ENCODE results near the gene QSOX2. TPM values are rescaled to one million over a fixed set of nuclear protein-coding genes. Genes with fewer than 3 reads are reported as not detected.
"Not testable (repeated sequence)": the region's sequence is repeated elsewhere in the genome, so short reads cannot be mapped to it uniquely, and the experiment has no call there.

QSOX2 gene
- total RNA-seq, 4 donors from 2014 or later = 2.9 to 7.1 (median 5.5) TPM

- intact Hi-C loops (cut with DNase I) = loop anchor here (10.0 kb wide), 1 partner anchor 467 kb away; no protein-coding TSS in a partner anchor
- H3K36me3 ChIP-seq = peaks cover 8 to 35% (median 9%) of the 10 kb centered on the region in 3 donors
- no peaks in the 10 kb centered on the region for H3K9me3 ChIP-seq
- no peak overlapping the region for H3K27ac ChIP-seq
- peaks cover 0 to 16% (median 3%) of the 10 kb centered on the region in 3 donors for H3K4me1 ChIP-seq
- 61 to 67% methylated on average over 9 to 17 of the region's 32 CpGs for whole genome bisulfite sequencing, 2 donors
- H3K4me3 ChIP-seq = no peak overlapping the region
- no peaks in the 10 kb centered on the region for H3K27me3 ChIP-seq
- DNase-seq = no peak
- no peak for TF ChIP-seq POLR2A (IDR thresholded peaks at IDR 0.05)
- no peak for TF ChIP-seq CTCF (IDR thresholded peaks at IDR 0.05)
These were observed 7.9 kb downstream of the QSOX2 start for GRCh38 chr9:136237486-136238341.

- 91 to 95% methylated on average over 19 to 27 of the region's 43 CpGs for WGBS, 2 donors
- Histone ChIP-seq H3K36me3 (peaks cover 8 to 35% (median 9%) of the 10 kb centered on the region in 3 donors), H3K4me1 (peaks cover 0 to 17% (median 3%) of the 10 kb centered on the region in 3 donors)
- not testable (repeated sequence) for H3K4me3 ChIP-seq, DNase-seq, H3K9me3 ChIP-seq, H3K27me3 ChIP-seq, H3K27ac ChIP-seq
- intact Hi-C loops (cut with DNase I) = loop anchor here (10.0 kb wide), 1 partner anchor 468 kb away; no protein-coding TSS in a partner anchor
These were observed 8.9 kb downstream of the QSOX2 start for GRCh38 chr9:136236471-136237410.

- no peak overlapping the region for H3K27ac ChIP-seq
- DNase-seq = no peak
- 90 to 92% methylated on average over 4 to 6 of the region's 27 CpGs for WGBS, 2 donors
- no peaks in the 10 kb centered on the region for H3K9me3 ChIP-seq
- intact Hi-C loops (cut with DNase I) = loop anchor here (10.0 kb wide), 1 partner anchor 469 kb away; no protein-coding TSS in a partner anchor
- TF ChIP-seq CTCF (IDR thresholded peaks at IDR 0.05) (no peak), POLR2A (IDR thresholded peaks at IDR 0.05) (no peak)
- H3K27me3 ChIP-seq = no peaks in the 10 kb centered on the region
- no peak overlapping the region for H3K4me3 ChIP-seq
- H3K4me1 ChIP-seq = peaks cover 0 to 23% (median 3%) of the 10 kb centered on the region in 3 donors
- H3K36me3 ChIP-seq = peaks cover 8 to 35% (median 9%) of the 10 kb centered on the region in 3 donors
These were observed 9.7 kb downstream of the QSOX2 start for GRCh38 chr9:136235709-136236455.

- Histone ChIP-seq H3K27ac (no peak overlapping the region), H3K4me1 (peaks cover 0 to 23% (median 3%) of the 10 kb centered on the region in 3 donors), H3K36me3 (peaks cover 8 to 35% (median 9%) of the 10 kb centered on the region in 3 donors), H3K9me3 (no peaks in the 10 kb centered on the region), H3K4me3 (no peak overlapping the region), H3K27me3 (no peaks in the 10 kb centered on the region)
- no peak for DNase-seq
- TF ChIP-seq CTCF (IDR thresholded peaks at IDR 0.05) (no peak), POLR2A (IDR thresholded peaks at IDR 0.05) (no peak)
- 93 to 96% methylated on average over 10 to 11 of the region's 17 CpGs for WGBS, 2 donors
- intact Hi-C loops (cut with DNase I) = loop anchor here (10.0 kb wide), 1 partner anchor 470 kb away; no protein-coding TSS in a partner anchor
These were observed 10.4 kb downstream of the QSOX2 start for GRCh38 chr9:136235171-136235570.

GRCh38 chr9:136234597-136234996 lies 11.0 kb downstream of the QSOX2 start:
- TF ChIP-seq POLR2A (IDR thresholded peaks at IDR 0.05) (no peak), CTCF (IDR thresholded peaks at IDR 0.05) (no peak)

More at GRCh38 chr9:136234597-136234996, 11.0 kb downstream of the QSOX2 start:
- Histone ChIP-seq H3K27me3 (no peaks in the 10 kb centered on the region), H3K4me3 (no peak overlapping the region), H3K27ac (no peak overlapping the region), H3K4me1 (peaks cover 0 to 18% (median 3%) of the 10 kb centered on the region in 3 donors), H3K36me3 (peaks cover 8 to 35% (median 9%) of the 10 kb centered on the region in 3 donors), H3K9me3 (no peaks in the 10 kb centered on the region)
- intact Hi-C loops (cut with DNase I) = loop anchor here (10.0 kb wide), 1 partner anchor 470 kb away; no protein-coding TSS in a partner anchor
- no peak for DNase-seq
- WGBS, 2 donors = 84 to 96% methylated on average over 6 to 11 of the region's 21 CpGs
